HG03025 (cell line): ENCODE data around the gene ST3GAL5.
"Not testable (repeated sequence)": the region's sequence is repeated elsewhere in the genome, so short reads cannot be mapped to it uniquely, and the experiment has no call there.

Experiments used
- ATAC-seq: cut with Tn5 transposase; IDR thresholded peaks from one replicate; pipeline ENCODE4 v1.9.1; 2021; ENCODE audit warnings: mild to moderate bottlenecking, moderate library complexity; ENCODE audit not compliant: unreplicated experiment, low FRiP score

Gene ST3GAL5

GRCh38 chr2:85888684-85889626 is at the start of gene ST3GAL5:
Gene ST3GAL5 (minus strand): TSS chr2:85888990. CDS start chr2:85888905, 85 bp downstream.
- peak; percentile 66 for ATAC-seq

- ATAC-seq, result no peak
Observed at GRCh38 chr2:85938456-85938855, 49.7 kb upstream of the ST3GAL5 start.

GRCh38 chr2:85937069-85937439 is 48.3 kb upstream of the ST3GAL5 start:
- ATAC-seq, result no peak

DNA sequence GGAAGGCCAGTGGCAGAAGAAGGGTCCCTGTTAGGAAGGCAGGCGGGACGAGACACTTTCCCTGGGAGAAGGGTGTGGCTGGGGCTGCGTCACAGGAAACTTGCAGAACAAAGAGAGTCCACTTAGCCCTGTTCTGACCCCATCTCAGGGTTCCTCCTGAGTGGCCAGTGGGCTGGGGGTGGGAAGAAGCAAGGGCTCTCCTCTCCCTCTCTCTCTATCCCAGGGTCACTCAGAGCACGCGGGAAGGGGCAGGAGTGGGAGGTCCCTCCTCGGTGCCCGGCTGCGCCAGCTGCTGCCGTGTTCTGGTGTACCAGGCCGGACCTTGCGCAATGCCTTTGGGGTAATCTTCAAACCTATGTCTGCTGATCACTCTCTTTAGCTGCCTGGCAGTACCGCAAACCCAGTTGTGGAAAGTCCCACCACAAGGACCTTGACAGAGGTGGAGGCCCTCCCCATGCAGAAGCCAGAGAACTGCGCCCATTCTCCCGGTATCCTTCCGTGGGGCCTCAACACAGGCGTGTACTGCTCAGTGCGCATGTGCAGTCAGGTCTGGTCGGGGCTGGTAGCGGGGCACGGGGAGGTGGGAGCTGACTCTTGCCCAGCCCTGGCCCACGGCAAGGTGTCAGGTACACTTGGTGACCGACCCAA is 47.8 kb upstream of the ST3GAL5 start:
- ATAC-seq, result no peak

DNA sequence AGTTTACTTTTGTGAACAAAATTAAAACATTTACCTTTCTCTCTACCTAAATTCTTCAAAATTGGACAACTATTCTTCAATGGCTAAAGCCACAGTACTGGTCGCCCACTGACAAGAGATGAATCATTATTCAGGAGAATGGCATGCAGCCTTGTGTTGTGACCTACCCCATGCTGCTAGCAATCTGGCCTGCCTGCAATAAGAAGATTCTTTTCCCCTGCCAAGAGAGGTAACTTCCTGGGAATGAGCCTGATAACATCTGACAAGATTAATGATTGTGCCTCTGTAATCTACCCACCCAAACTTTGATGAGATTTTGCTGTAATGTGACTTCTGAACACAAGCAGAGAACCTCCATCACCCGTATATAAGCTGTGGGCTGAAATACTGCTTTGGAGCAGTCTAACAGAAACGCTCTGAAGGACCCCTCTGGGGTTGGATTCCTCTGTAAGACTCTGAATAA is 47.0 kb upstream of the ST3GAL5 start:
- no peak for ATAC-seq

GRCh38 chr2:85935170-85935745 is 46.5 kb upstream of the ST3GAL5 start:
- ATAC-seq, result no peak

DNA sequence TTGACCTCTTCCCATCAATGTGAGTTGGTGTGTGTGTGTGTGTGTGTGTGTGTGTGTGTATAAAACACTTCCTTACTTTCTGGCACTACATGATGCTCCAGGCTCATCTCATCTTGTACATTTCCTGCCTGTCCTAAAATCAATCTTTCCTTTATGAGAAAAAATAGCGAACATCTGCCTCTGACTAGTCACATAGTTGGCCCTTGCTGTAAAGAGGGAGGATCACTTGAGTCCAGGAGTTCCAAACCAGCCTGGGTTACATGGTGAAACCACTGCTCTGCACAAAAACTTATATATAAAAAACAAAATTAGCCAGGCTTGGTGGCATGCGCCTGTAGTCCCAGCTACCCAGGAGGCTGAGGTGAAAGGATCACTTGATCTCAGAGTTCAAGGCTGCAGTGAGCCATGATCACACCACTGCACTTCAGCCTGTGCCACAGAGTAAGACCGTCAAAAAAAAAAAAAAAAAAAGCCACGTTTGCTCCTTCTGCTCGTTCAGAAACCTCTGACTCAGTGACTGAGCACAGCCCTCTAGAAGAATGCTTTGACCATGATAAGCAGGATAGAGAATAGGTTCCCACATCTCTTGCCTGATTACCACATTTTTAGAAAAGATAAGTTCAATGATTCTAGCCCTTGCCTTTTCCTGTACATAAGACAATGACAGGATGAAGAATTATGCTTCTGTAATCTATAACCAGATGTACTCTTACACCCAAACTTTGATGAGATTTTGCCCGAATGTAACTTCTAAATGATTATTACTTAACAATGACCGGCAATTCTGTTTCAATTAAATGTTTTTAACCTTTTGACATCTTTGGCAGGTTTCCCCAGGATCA is 45.2 kb upstream of the ST3GAL5 start:
- ATAC-seq, result no peak

DNA sequence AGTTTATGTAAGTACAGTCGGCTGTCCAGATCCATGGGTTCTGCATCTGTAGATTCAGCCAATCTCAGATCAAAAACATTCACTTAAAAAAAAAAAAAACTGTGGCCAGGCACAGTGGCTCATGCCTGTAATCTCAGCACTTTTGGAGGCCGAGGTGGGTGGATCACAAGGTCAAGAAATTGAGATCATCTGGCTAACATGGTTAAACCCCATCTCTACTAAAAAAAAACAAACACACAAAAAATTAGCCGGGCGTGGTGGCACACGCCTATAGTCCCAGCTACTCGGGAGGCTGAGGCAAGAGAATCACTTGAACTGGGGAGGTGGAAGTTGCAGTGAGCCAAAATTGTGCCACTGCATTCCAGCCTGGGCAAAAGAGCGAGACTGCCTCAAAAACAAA is 42.4 kb upstream of the ST3GAL5 start:
- ATAC-seq, result not testable (repeated sequence)

- no peak for ATAC-seq
Observed at GRCh38 chr2:85930129-85931124, 41.6 kb upstream of the ST3GAL5 start.

DNA sequence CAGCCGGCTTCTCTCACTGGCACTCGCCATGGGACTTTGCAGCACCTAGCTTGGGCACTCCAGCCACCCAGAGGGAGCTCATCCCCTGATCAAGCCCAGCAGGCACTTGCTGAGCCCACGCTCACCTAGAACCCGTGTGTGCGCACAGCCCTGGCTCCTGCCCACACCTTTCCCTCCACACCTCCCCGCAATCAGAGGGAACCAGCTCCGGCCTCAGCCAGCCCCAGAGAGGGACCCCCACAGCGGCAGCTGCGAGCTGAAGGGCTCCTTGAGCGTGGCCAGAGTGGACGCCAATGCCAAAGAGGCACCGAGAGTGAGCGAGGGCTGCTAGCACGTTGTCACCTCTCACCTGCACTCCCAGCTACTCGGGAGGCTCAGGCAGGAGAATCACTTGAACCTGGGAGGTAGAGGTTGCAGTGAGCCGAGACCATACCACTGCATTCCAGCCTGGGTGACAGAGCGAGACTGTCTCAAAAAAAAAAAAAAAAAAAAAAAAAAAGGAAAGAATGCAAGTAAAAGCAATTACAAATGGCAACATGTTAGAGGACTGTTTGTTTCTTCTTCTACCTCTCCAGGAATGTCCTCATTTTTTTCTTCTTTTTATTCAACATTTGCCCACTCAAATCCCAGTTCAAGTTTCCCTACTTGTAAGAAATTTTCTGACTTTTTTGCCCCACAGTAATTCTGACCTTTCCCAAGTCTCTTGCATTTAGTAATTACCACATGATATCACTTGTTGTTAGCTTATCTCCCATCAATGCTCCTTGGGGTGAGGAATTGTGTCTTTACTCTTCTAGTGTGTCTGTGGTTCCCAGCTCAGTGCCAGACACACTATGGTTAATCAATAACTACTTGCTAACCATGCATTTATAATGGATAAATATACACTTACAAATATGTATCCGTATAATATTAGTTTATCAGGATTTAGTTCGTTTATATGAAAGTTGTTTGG is 40.6 kb upstream of the ST3GAL5 start:
- no peak for ATAC-seq

- no peak for ATAC-seq
Observed at GRCh38 chr2:85926931-85927661, 38.3 kb upstream of the ST3GAL5 start.

DNA sequence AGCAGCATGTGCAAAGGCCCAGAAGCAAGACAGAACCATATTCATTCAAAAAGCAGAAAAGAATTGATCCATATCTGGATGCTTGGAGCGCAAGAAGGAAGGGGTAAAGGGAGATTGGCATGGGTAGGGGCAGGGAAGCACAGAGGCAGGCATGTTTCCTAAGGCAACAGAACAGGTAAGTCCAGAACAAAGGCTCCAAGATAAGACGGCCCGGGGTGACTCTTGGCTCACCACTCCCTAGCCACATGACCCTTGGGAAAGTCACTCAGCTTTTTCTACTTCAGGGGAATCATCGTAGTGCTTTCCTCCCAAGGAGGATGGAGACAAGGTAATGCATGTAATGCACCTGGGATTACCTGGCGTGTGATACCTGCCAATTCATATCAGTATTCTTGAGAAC is 37.7 kb upstream of the ST3GAL5 start:
- no peak for ATAC-seq

- ATAC-seq, result no peak
Observed at GRCh38 chr2:85925216-85925671, 36.5 kb upstream of the ST3GAL5 start.

GRCh38 chr2:85924522-85924921 is 35.7 kb upstream of the ST3GAL5 start:
- ATAC-seq, result no peak

DNA sequence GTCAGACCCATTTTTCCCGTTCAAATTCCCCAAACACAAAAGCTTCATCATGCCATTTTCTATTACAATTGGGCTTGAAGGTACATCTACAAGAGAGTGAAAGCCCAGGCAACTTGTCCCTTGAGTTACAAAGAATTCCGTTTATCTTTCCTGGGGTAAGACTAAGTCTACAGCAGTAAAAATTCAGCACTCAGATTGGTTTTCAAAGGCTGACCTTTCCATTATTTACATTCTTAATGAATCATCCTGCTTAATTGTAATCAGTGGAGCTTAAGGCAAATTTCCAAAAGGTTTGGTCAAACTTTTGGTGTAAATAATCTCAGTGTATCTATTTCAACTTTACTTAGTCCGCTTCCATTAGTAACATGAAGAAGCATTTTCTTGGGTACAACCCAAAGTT is 33.4 kb upstream of the ST3GAL5 start:
- ATAC-seq, result no peak

DNA sequence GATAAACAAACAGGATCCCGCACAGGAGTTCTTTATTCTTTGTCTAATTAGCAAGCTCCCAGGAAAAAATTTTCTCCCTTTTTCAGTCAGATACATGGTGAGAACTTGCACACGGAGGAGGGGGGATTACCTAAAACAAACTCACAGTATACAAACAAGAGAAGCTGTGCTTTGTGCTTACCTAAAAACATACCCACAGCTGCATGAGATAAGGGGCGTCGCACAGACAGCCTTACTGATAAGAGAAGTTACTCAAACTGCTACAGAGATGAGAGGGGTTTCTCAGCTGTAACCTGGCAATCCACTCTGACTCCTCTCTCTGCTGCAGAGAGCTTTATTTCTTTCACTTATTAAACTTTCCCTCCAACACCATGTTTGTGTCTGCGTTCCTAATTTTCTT is 32.9 kb upstream of the ST3GAL5 start:
- ATAC-seq, result no peak

GRCh38 chr2:85920810-85921545 is 32.2 kb upstream of the ST3GAL5 start:
- no peak for ATAC-seq
